Stomach (tissue), 4 donors: Measurements from ENCODE around the gene DRC1.

Source experiments
- CTCF ChIP-seq, 7 experiments: fragments of 450-650 bp in 4 of 7; fragments of 200-600 bp in 3 of 7; sonication (generic) in 3 of 7; IDR thresholded peaks; one replicate each; pipeline ENCODE4 v1.5.1; 2016 to 2019; ENCODE audit warnings: antibody characterized with exemption in 7 of 7, control low read depth in 2 of 7, mild to moderate bottlenecking in 1 of 7
- EP300 ChIP-seq: sonication (generic); formaldehyde crosslinking; IDR thresholded peaks from one replicate; pipeline ENCODE4 v1.6.1; 2017; ENCODE audit warnings: antibody characterized with exemption
- POLR2AphosphoS5 ChIP-seq, 3 donors: sonication (generic); formaldehyde crosslinking; IDR thresholded peaks; one replicate each; pipeline ENCODE4 v1.6.1; 2016; ENCODE audit warnings: antibody characterized with exemption in 3 of 3

DNA sequence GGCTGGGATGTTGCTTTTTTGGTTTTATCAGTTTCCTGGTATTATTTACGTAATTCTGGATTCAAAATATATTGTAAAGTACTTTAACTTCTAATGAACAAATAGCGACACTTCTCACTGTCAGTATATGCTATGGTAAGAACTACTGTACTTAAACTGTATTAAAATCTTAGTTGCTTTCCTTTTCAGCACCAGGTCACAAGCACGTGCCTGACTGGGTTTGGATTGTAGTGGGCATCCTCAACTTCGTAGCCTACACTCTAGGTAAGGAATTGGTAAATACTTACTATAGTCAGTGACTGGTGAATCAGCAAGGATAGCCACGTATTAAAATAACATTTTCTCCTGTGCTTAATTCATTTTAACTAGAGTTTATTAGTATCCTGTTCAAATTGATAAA is 34.8 kb upstream of the DRC1 start:
- TF ChIP-seq EP300 (no peak), CTCF (IDR thresholded peaks at IDR 0.05) (no peak), POLR2AphosphoS5 (IDR thresholded peaks at IDR 0.05) (no peak)
